ENCODE results near the gene OSBPL9. TPM values are rescaled to one million over a fixed set of nuclear protein-coding genes. Genes with fewer than 3 reads are reported as not detected.

The OSBPL9 gene
- total and polyA plus RNA-seq, 8 donors: 63.1 to 139 (median 114) TPM

GRCh38 chr1:51627672-51628071, 10.8 kb downstream of the OSBPL9 start:
- Histone ChIP-seq H3K27ac (no peak overlapping the region), H3K9me3 (no peaks in the 10 kb centered on the region), H3K27me3 (no peaks in the 10 kb centered on the region), H3K4me3 (no peak overlapping the region), H3K4me1 (peaks cover 1 to 14% of the 10 kb centered on the region in 2 donors), H3K36me3 (no peaks in the 10 kb centered on the region)
- TF ChIP-seq CTCF (IDR thresholded peaks at IDR 0.05): no peak
- intact Hi-C loops (cut with DNase I): no loop called here
- DNase-seq (no peak), ATAC-seq (peak; percentile 63)

- H3K9me3 ChIP-seq: no peaks in the 10 kb centered on the region
- peaks cover 0 to 6% of the 10 kb centered on the region in 2 donors for H3K4me1 ChIP-seq
- no peak overlapping the region for H3K4me3 ChIP-seq
- intact Hi-C loops (cut with DNase I): no loop called here
- H3K36me3 ChIP-seq: no peaks in the 10 kb centered on the region
- H3K27me3 ChIP-seq: no peaks in the 10 kb centered on the region
- no peak overlapping the region for H3K27ac ChIP-seq
- DNase-seq (no peak), ATAC-seq (no peak)
- TF ChIP-seq CTCF (IDR thresholded peaks at IDR 0.05): no peak
Measured at GRCh38 chr1:51628715-51629590, 12.1 kb downstream of the OSBPL9 start.

DNA sequence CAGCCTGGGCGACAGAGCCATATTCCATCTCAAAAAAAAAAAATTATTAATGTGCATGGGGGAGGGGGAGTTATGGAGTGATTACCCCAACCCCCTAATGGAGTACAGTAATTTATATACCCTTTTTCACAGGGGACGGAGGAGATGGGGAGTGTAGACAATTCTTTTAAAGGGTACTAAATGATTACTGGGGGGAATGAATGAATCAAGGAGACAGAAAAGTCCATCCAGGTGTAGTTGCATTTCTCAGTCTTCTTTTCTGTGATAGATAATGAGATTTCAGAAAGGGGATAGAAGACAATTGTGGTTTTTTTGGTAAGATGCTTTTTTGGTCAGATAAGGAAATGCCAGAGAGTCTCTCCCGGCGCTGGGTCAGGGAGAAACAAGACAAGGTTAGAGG, 13.0 kb downstream of the OSBPL9 start:
- ATAC-seq: no peak
- no peak for DNase-seq
- Histone ChIP-seq H3K36me3 (no peaks in the 10 kb centered on the region), H3K9me3 (no peaks in the 10 kb centered on the region), H3K27me3 (no peaks in the 10 kb centered on the region), H3K27ac (no peak overlapping the region), H3K4me1 (no peaks in the 10 kb centered on the region), H3K4me3 (no peak overlapping the region)
- intact Hi-C loops (cut with DNase I): loop anchor here in 1 of 2 donors (10.0 kb wide), 1 partner anchor 145 kb away; no protein-coding TSS in a partner anchor
- TF ChIP-seq CTCF (IDR thresholded peaks at IDR 0.05): no peak

GRCh38 chr1:51630393-51630792, 13.5 kb downstream of the OSBPL9 start:
- H3K4me1 ChIP-seq: no peaks in the 10 kb centered on the region
- H3K27ac ChIP-seq: no peak overlapping the region
- intact Hi-C loops (cut with DNase I): loop anchor here in 1 of 2 donors (10.0 kb wide), 1 partner anchor 144 kb away; no protein-coding TSS in a partner anchor
- DNase-seq: no peak
- no peaks in the 10 kb centered on the region for H3K36me3 ChIP-seq
- H3K4me3 ChIP-seq: no peak overlapping the region
- H3K9me3 ChIP-seq: no peaks in the 10 kb centered on the region
- no peak for ATAC-seq
- TF ChIP-seq CTCF (IDR thresholded peaks at IDR 0.05): no peak
- no peaks in the 10 kb centered on the region for H3K27me3 ChIP-seq

GRCh38 chr1:51630922-51631321, 14.0 kb downstream of the OSBPL9 start:
- Histone ChIP-seq H3K36me3 (no peaks in the 10 kb centered on the region), H3K4me1 (no peaks in the 10 kb centered on the region), H3K4me3 (no peak overlapping the region), H3K27ac (no peak overlapping the region), H3K27me3 (no peaks in the 10 kb centered on the region), H3K9me3 (no peaks in the 10 kb centered on the region)
- DNase-seq (no peak), ATAC-seq (no peak)
- intact Hi-C loops (cut with DNase I): loop anchor here in 1 of 2 donors (10.0 kb wide), 1 partner anchor 144 kb away; no protein-coding TSS in a partner anchor
- TF ChIP-seq CTCF (IDR thresholded peaks at IDR 0.05): no peak
